A673 (cell line): Measurements from ENCODE around the gene ATG10. TPM values are rescaled to one million over a fixed set of nuclear protein-coding genes. Genes with fewer than 3 reads are reported as not detected.

ENCODE experiments used
- BruUV-seq: library from RNA; stranded (reverse); fragments of 400-500 nt; replicated peaks from 2 replicates; lab custom pipeline; 2021; lab: Mats Ljungman, UMichigan
- CTCF ChIA-PET: fragments of 300-600 bp; sonication (Branson Sonifier 250); formaldehyde crosslinking; loops from one replicate; lab custom pipeline; 2022; ENCODE audit warnings: antibody characterized with exemption; lab: Charles Lee
- POLR2A ChIA-PET: fragments of 300-600 bp; sonication (Branson Sonifier 250); formaldehyde crosslinking; loops from one replicate; lab custom pipeline; 2022; ENCODE audit warnings: antibody characterized with exemption; ENCODE audit not compliant: low non-redundant PET; lab: Charles Lee
- DNase-seq: peaks from one replicate; pipeline ENCODE4 v3.0.0-alpha.2; 2015; ENCODE audit warnings: low spot score
- H3K27ac ChIP-seq: fragments of 200-600 bp; sonication (generic); 2 replicates; pipeline ENCODE4 v1.5.1; 2016; ENCODE audit warnings: mixed run types, low read depth, mild to moderate bottlenecking, mixed read lengths, antibody characterized with exemption, low read length; ENCODE audit not compliant: poor library complexity, severe bottlenecking
- H3K27me3 ChIP-seq: fragments of 200-600 bp; sonication (generic); replicated peaks from 2 replicates; pipeline ENCODE4 v1.6.1; 2017; ENCODE audit warnings: mixed run types, low read depth, mild to moderate bottlenecking, mixed read lengths, antibody characterized with exemption, low read length; ENCODE audit not compliant: insufficient read depth, poor library complexity
- H3K36me3 ChIP-seq: fragments of 200-600 bp; sonication (generic); 2 replicates; pipeline ENCODE4 v1.6.1; 2016; ENCODE audit warnings: mixed run types, mild to moderate bottlenecking, mixed read lengths, antibody characterized with exemption, low read length; ENCODE audit not compliant: insufficient read depth, poor library complexity, severe bottlenecking
- H3K4me1 ChIP-seq: fragments of 200-600 bp; sonication (generic); 2 replicates; pipeline ENCODE4 v1.6.1; 2017; ENCODE audit warnings: mixed run types, mild to moderate bottlenecking, mixed read lengths, antibody characterized with exemption, low read length; ENCODE audit not compliant: insufficient read depth, poor library complexity, severe bottlenecking
- H3K4me3 ChIP-seq: fragments of 200-600 bp; sonication (generic); 2 replicates; pipeline ENCODE4 v1.5.1; 2016; ENCODE audit warnings: low read depth, mixed run types, mild to moderate bottlenecking, mixed read lengths, low read length; ENCODE audit not compliant: poor library complexity, severe bottlenecking
- H3K9me3 ChIP-seq: fragments of 200-600 bp; sonication (generic); 2 replicates; pipeline ENCODE4 v1.6.1; 2016; ENCODE audit warnings: mixed run types, low read depth, mild to moderate bottlenecking, mixed read lengths, antibody characterized with exemption, low read length; ENCODE audit not compliant: poor library complexity, severe bottlenecking
- EZH2 ChIP-seq: fragments of 200-600 bp; sonication (generic); IDR thresholded peaks from 2 replicates; pipeline ENCODE4 v1.6.1; 2017; ENCODE audit warnings: borderline replicate concordance, low read depth, mild to moderate bottlenecking, mixed read lengths, antibody characterized with exemption, low read length; ENCODE audit not compliant: poor library complexity, severe bottlenecking
- intact Hi-C: fragments of 100-400 bp; cut with micrococcal nuclease; formaldehyde crosslinking; loops from one replicate; pipeline ENCODE4 v1.10.0; 2022; ENCODE audit not compliant: unreplicated experiment
- total RNA-seq: library from RNA; stranded (reverse); gene quantifications from 2 replicates; pipeline ENCODE4 v1.2.3, GENCODE V29; 2021
- TF ChIP-seq, protein P1 (sequence below): fragments of 300-800, 200-600 bp; sonication (generic); conservative IDR thresholded peaks from 2 replicates; pipeline ENCODE4 v1.5.1; 2017; ENCODE audit warnings: low read depth, mild to moderate bottlenecking, antibody characterized with exemption, low read length, moderate library complexity, mixed read lengths

ATG10 gene
- total RNA-seq, 1 experiment from 2014 or later: 17.1 TPM

DNA sequence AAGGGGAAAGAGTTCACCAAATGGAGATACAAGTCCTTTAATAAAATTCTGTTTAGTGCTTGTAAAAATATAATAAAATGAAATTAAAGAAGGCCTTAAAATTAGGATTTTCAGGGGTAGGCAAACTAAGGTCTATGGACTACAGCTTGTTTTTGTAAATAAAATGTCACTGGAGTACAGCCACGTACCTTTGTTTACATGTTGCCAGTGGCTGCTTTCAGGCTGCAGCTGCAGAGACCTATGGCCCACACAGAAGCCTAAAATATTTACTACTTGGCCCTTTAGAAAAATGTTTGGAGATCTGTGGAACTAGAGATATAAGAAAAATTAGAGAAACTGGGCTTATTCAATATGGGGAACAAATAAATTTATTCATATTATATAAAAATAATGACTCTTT lies 183.5 kb downstream of the ATG10 start:
- ChIA-PET POLR2A (no interaction called here), CTCF (no interaction called here)
- no peaks in the 10 kb centered on the region for H3K27me3 ChIP-seq
- DNase-seq: no peak
- H3K4me3 ChIP-seq: no peak overlapping the region
- H3K36me3 ChIP-seq: no peaks in the 10 kb centered on the region
- H3K9me3 ChIP-seq: no peaks in the 10 kb centered on the region
- TF ChIP-seq, protein P1, sequence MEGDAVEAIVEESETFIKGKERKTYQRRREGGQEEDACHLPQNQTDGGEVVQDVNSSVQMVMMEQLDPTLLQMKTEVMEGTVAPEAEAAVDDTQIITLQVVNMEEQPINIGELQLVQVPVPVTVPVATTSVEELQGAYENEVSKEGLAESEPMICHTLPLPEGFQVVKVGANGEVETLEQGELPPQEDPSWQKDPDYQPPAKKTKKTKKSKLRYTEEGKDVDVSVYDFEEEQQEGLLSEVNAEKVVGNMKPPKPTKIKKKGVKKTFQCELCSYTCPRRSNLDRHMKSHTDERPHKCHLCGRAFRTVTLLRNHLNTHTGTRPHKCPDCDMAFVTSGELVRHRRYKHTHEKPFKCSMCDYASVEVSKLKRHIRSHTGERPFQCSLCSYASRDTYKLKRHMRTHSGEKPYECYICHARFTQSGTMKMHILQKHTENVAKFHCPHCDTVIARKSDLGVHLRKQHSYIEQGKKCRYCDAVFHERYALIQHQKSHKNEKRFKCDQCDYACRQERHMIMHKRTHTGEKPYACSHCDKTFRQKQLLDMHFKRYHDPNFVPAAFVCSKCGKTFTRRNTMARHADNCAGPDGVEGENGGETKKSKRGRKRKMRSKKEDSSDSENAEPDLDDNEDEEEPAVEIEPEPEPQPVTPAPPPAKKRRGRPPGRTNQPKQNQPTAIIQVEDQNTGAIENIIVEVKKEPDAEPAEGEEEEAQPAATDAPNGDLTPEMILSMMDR: no peak
- TF ChIP-seq EZH2: no peak
- intact Hi-C loops: loop anchor here (5.0 kb wide), 1 partner anchor 183 kb away; the partner anchor contains the start of gene ATG10
- H3K27ac ChIP-seq: no peak overlapping the region
- no TSS peak for BruUV-seq
- H3K4me1 ChIP-seq: peaks cover 18% of the 10 kb centered on the region

GRCh38 chr5:82156874-82157273 lies 185.1 kb downstream of the ATG10 start:
- Histone ChIP-seq H3K9me3 (no peaks in the 10 kb centered on the region), H3K4me1 (peaks cover 18% of the 10 kb centered on the region), H3K4me3 (no peak overlapping the region), H3K27me3 (no peaks in the 10 kb centered on the region), H3K27ac (peak overlapping the region; percentile 27), H3K36me3 (no peaks in the 10 kb centered on the region)
- no TSS peak for BruUV-seq
- DNase-seq: peak; percentile 83
- POLR2A ChIA-PET: no interaction called here
- no peak for TF ChIP-seq EZH2
- TF ChIP-seq, protein P1: no peak
- intact Hi-C loops: loop anchor here (5.0 kb wide), 1 partner anchor 185 kb away; the partner anchor contains the start of gene ATG10
- CTCF ChIA-PET: no interaction called here

- CTCF ChIA-PET: no interaction called here
- no peak for DNase-seq
- no TSS peak for BruUV-seq
Measured at GRCh38 chr5:82158755-82159413, 187.1 kb downstream of the ATG10 start.

More at GRCh38 chr5:82158755-82159413, 187.1 kb downstream of the ATG10 start:
- Histone ChIP-seq H3K27ac (no peak overlapping the region), H3K4me3 (no peak overlapping the region), H3K9me3 (no peaks in the 10 kb centered on the region), H3K4me1 (peaks cover 32% of the 10 kb centered on the region), H3K36me3 (no peaks in the 10 kb centered on the region), H3K27me3 (no peaks in the 10 kb centered on the region)
- intact Hi-C loops: loop anchor here (5.0 kb wide), 1 partner anchor 187 kb away; the partner anchor contains the start of gene ATG10
- TF ChIP-seq, protein P1: no peak
- no peak for TF ChIP-seq EZH2
- POLR2A ChIA-PET: no interaction called here
